ENCODE measurements around the gene PHACTR1. TPM values are rescaled to one million over a fixed set of nuclear protein-coding genes. Genes with fewer than 3 reads are reported as not detected.

PHACTR1 gene
- total RNA-seq, 1 experiment from 2014 or later, result 15.5 TPM

GRCh38 chr6:12814015-12814414, 97.4 kb downstream of the PHACTR1 start:
- CTCF ChIA-PET, result no interaction called here
- Mint-ChIP-seq H3K9me3 (no peaks in the 10 kb centered on the region), H3K4me1 (peaks cover 6% of the 10 kb centered on the region), H3K27ac (no peak overlapping the region), H3K4me3 (no peak overlapping the region), H3K36me3 (no peaks in the 10 kb centered on the region), H3K27me3 (ENCODE audit: low read depth) (no peaks in the 10 kb centered on the region)
- ATAC-seq, result no peak
- DNase-seq (ENCODE audit: low spot score), result no peak
- POLR2A ChIA-PET, result no interaction called here
- no peak for TF ChIP-seq ZNF281 (CRISPR knock-in tag; IDR thresholded peaks at IDR 0.05)
- TF ChIP-seq NR1H2 (CRISPR knock-in tag; IDR thresholded peaks at IDR 0.05), result no peak
- no peak for TF ChIP-seq TP53 (CRISPR knock-in tag; IDR thresholded peaks at IDR 0.05)
- no peak for TF ChIP-seq ZNF532 (CRISPR knock-in tag; IDR thresholded peaks at IDR 0.05; ENCODE audit: borderline replicate concordance)
- TF ChIP-seq TEAD4 (CRISPR knock-in tag; IDR thresholded peaks at IDR 0.05), result no peak
- TF ChIP-seq MLX (CRISPR knock-in tag; IDR thresholded peaks at IDR 0.05), result no peak
- TF ChIP-seq ZMAT4 (CRISPR knock-in tag; IDR thresholded peaks at IDR 0.05), result no peak
- no peak for TF ChIP-seq STAT6 (CRISPR knock-in tag; conservative IDR thresholded peaks at IDR 0.05; ENCODE audit: low read depth)
- no peak for TF ChIP-seq ARID4B (CRISPR knock-in tag; IDR thresholded peaks at IDR 0.05; ENCODE audit: borderline replicate concordance)
- TF ChIP-seq NFATC4 (CRISPR knock-in tag; IDR thresholded peaks at IDR 0.05), result no peak
- TF ChIP-seq PRDM15 (CRISPR knock-in tag; IDR thresholded peaks at IDR 0.05), result no peak
- no peak for TF ChIP-seq GTF2I (CRISPR knock-in tag; conservative IDR thresholded peaks at IDR 0.05)
- no peak for TF ChIP-seq ZBTB21 (CRISPR knock-in tag; IDR thresholded peaks at IDR 0.05; ENCODE audit: borderline replicate concordance)
- TF ChIP-seq HMGXB4 (CRISPR knock-in tag; IDR thresholded peaks at IDR 0.05), result no peak
- no peak for TF ChIP-seq GABPB1 (CRISPR knock-in tag; IDR thresholded peaks at IDR 0.05)
- TF ChIP-seq ZNF396 (CRISPR knock-in tag; IDR thresholded peaks at IDR 0.05; ENCODE audit: borderline replicate concordance), result no peak
- TF ChIP-seq JAZF1 (CRISPR knock-in tag; IDR thresholded peaks at IDR 0.05), result no peak

All from WTC11 (cell line).